Raji (cell line): ENCODE results near the gene IL2RA.

Source experiments
- POLR2A ChIP-seq: IDR thresholded peaks from 2 replicates; pipeline ENCODE4 v1.6.1; 2011; ENCODE audit warnings: low read depth, low read length, control low read depth; ENCODE audit not compliant: insufficient read depth

Gene IL2RA

DNA sequence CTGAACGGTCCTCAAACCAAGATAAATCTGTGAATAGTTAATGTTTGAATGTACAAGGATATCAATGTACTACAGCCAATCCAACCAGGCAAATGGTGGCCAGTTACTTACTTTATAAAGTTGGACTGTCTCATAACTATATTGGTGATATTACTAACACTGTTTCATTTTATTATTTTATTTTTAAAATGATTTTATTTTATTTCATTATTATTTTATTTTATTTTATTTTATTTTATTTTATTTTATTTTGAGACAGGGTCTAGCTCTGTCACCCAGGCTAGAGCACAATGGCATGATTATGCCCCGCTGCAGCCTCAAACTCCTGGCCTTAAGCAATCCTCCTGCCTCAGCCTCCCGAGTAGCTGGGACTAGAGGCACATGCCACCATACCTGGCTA is 91.6 kb downstream of the IL2RA start:
- TF ChIP-seq POLR2A = no peak

DNA sequence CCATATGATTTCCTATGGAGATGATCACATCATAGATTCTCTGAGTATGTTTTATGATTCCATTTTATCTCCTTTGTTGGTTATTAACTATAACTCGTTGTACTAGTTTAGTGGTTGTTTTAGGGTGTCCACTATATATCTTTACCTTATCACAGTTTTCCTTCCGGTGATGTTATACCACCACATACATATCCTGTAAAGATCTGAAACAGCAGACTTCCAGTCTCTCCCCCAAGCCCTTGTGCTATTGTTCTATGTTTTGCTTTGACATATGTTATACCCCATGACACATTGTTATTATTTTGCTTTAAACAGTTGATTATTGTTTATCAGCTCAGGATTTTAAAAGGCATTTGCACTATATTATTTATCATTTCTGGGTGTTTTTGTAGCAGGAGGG is 92.1 kb downstream of the IL2RA start:
- TF ChIP-seq POLR2A = no peak

DNA sequence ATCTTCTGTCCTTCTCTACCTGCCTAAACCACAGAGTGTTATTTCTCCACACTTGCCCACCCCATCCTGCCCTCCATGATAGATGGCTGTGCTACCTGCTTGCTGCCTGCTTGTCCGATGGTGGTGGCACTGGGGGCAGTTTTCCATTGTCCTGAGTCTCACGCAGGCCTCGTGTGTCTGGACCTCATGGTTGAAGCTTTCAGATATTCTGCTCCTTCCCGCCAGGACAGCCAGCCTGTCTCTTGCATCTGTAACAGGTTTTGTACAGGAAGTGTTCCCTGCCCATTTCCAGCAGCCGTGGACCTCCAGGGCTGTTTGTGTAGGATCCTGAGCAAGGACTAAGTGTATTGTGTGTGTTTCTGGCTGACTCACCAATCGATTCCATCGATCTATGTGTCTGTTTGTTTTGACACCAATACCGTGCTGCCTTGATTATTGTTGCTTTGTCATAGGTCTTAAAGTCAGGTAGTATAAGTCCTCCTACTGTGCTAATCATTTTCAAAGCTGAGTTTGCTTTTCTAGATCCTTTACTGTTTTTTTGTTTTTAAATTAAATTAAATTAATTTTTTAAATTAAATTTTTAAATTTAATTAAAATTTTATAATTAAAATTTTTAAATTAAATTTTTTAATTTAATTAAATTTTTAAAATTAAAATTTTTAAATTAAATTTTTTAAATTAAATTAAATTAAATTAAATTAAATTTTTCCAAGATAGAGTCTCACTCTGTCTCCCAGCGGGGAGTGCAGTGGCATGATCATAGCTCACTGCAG is 93.3 kb downstream of the IL2RA start:
- no peak for TF ChIP-seq POLR2A

DNA sequence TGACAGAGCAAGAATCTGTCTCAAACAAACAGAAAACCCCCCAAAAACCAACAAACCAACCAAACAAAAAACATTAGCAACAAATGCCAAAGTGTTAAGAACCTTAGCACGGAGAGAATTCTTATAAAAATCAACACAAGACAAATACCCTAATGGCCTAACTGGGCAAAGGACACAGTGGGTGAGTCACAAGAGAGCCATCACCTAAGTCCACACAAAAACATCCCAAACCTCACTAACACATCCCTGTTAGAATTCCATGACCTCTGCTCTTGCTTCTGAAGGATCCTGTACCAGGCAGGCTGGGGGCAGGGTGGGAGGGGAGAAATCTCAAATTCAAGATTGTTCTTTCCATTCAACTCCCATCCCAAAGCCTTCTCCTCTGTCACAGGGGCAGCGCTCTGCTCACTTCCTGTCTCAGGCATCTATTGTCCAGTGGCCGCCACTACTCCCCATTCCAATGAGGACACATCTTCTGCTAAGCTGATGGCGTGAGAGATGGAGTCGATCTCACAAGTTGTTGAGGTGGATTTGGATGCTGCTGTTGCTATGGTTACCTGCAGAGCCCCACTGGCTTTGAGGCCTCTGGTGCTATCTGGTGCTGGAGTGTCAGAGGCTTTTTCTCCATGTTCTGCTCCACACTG is 94.0 kb downstream of the IL2RA start:
- TF ChIP-seq POLR2A = no peak

DNA sequence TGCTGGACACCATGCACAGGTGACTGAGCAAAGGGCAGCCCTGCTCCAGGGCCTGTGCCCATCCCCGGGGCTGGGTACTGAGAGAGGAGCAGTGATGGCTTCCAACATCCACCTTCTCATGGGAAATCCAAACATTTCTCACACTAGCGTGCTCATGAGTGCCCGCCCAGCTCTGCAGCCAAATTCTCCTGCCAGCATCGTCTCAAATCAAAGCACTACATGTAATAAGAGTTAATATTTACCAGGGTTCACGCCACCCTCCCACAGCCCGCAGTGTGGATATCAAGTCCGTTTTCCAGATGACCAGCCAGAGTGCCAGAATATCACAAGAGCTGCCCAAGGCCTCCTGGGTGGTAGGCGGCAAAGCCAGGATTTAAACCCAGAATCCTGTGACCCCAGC is 96.9 kb downstream of the IL2RA start:
- TF ChIP-seq POLR2A = no peak

DNA sequence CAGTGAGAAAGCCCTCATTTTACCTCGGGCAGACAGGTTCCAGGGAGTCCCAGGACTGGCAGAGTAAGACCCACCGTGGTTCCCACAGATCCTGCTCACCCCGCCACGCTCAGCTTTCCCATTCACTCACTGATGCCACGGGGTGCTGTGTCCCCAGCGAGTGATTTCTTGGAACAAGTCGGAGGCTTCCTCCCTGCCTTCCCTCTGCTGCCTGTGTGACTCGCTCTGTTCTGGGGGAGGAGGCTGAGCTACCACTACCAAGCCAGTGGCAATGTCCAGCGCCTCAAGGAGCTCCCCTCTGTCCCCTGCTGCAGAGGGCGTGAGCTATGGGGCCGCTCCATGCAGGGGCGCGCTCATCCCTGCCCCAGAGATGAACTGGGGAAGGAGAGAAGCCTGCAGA is 97.4 kb downstream of the IL2RA start:
- no peak for TF ChIP-seq POLR2A

DNA sequence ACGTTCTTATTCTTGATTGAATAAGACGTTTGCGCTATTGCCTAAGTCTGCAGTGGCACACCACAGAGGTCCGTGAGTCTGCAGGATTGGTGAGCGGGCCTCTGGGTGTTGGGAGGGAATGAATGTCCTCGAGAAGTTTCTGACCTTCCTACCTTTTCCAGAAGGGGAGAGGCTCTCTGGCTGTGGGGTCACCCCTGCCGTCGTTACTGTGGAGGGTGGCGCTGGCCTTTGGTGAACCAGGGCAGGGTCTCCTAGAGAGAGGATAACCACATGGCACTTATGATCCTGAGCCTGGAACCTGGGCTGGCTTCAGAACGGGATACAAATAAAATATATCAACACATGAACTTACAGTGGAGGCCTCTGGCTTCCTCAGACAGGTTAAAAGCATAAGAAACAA is 98.6 kb downstream of the IL2RA start:
- TF ChIP-seq POLR2A = no peak

DNA sequence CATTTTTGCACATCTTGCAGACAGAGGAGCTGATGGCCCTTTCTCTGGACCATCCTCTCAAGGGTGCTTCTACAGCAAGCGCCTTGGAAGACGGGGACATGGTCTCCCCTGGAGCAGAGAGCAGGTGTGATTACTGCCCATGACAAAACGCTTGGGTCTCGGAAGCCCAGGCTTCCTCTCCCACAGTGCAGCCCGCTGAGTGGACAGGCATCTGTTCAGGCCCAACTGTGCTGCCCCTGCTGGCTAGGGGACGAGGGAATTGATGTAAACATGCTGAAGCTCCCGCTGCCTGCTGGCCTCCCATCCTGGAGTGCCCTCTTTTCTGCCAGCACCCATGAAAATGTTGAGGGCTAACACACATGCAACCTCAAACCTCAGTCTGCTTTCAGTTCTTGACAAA is 99.1 kb downstream of the IL2RA start:
- no peak for TF ChIP-seq POLR2A

DNA sequence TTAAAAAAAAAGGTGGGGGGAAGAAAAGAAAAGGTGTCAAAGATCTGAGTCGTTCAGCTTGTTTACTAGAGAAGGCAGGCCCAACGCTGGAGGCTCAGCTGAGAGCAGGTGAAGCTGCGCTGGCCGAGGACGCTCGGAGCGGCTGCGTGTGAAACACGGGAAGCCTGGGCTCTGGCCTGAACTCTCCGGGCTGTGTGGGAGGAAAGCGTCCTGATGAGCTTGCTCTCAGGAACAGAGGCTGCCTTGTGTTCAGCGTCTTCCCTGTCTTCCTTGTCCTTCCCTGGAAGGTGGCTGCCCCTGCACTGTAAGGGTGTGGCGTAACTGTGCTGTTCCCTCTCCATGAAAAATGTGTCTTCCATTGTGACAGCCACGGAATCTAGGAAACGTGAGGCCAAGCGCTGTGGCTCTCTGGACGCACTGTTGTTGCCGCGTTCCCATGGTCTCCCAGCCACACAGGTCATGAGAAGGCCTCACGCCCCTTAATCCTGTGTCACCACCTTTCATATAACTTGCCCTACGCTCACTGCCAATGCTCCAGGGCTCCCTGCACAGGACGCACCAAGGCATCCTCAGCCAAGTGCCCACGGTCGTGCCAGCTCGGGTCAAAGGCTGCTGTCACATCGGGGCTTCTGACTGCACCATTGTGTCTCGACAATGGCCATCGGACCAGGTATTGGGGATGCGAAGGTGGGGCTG is 100.6 kb downstream of the IL2RA start:
- no peak for TF ChIP-seq POLR2A
